ENCODE results near the gene AGBL4. TPM values are rescaled to one million over a fixed set of nuclear protein-coding genes. Genes with fewer than 3 reads are reported as not detected.
"Not testable (repeated sequence)": the region's sequence is repeated elsewhere in the genome, so short reads cannot be mapped to it uniquely, and the experiment has no call there.

The AGBL4 gene
- polyA plus RNA-seq, 1 experiment: not detected

DNA sequence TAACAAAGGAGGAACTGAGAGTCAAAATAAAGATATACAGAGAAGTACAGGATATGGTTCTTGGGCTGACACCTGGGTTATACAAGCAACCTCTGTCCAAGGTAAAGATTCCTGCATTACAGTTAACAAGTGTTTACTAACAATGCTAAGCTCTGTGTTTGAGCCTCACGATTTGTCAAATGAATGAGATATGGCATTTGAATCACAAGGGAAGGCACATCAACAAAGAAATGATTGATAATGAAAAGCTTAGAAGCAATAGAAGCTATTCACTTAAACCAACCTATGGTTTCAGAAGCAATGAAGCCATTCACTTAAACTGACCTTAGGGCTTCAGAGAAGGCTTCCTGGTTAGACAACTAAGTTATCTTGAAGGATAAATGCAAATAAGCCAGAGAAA is 199.5 kb downstream of the AGBL4 start:
- ChIA-PET CTCF (no interaction called here), POLR2A (no interaction called here)
- no peaks in the 10 kb centered on the region for H3K27me3 ChIP-seq (ENCODE audit: control insufficient read depth, insufficient read depth, low read length)
- H3K4me3 ChIP-seq (ENCODE audit: low read depth, low read length): no peak overlapping the region
- H3K9me3 ChIP-seq (ENCODE audit: control insufficient read depth, insufficient read depth, low read length): peaks cover 12% of the 10 kb centered on the region
- DNase-seq (ENCODE audit: low read depth, low spot score): no peak
- no peak overlapping the region for H3K27ac ChIP-seq (ENCODE audit: low read depth, low read length)
- TF ChIP-seq CTCF (IDR thresholded peaks at IDR 0.05; ENCODE audit: low read depth, low read length): no peak

- H3K27me3 ChIP-seq (ENCODE audit: control insufficient read depth, insufficient read depth, low read length): no peaks in the 10 kb centered on the region
- ChIA-PET POLR2A (no interaction called here), CTCF (no interaction called here)
- H3K4me3 ChIP-seq (ENCODE audit: low read depth, low read length): no peak overlapping the region
- no peak for TF ChIP-seq CTCF (IDR thresholded peaks at IDR 0.05; ENCODE audit: low read depth, low read length)
- peaks cover 6% of the 10 kb centered on the region; the same call in 1 of the 2 replicates for H3K9me3 ChIP-seq (ENCODE audit: control insufficient read depth, insufficient read depth, low read length)
- no peak overlapping the region for H3K27ac ChIP-seq (ENCODE audit: low read depth, low read length)
- DNase-seq (ENCODE audit: low read depth, low spot score): no peak
Measured at GRCh38 chr1:49817681-49818080, 206.1 kb downstream of the AGBL4 start.

DNA sequence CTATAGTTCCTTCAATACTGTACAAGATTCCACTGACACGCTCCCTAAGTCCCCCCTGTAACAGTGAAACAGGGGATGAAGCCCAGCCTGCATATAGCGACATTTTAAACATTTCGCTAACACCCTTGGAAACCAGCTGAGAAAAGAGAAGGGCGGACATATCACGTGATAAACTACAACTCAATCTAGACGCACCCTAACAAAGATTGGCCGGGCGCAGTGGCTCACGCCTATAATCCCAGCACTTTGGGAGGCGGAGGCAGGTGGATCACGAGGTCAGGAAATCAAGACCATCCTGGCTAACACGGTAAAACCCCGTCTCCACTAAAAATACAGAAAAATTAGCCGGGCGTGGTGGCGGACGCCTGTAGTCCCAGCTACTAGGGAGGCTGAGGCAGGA is 236.7 kb downstream of the AGBL4 start:
- H3K9me3 ChIP-seq (ENCODE audit: control insufficient read depth, insufficient read depth, low read length); DNase-seq (ENCODE audit: low read depth, low spot score); H3K4me3 ChIP-seq (ENCODE audit: low read depth, low read length); CTCF ChIA-PET; H3K27ac ChIP-seq (ENCODE audit: low read depth, low read length); H3K27me3 ChIP-seq (ENCODE audit: control insufficient read depth, insufficient read depth, low read length); POLR2A ChIA-PET: not testable (repeated sequence)

GRCh38 chr1:49765034-49765433 is 258.7 kb downstream of the AGBL4 start:
- ChIA-PET CTCF (no interaction called here), POLR2A (no interaction called here)
- TF ChIP-seq CTCF (IDR thresholded peaks at IDR 0.05; ENCODE audit: low read depth, low read length): no peak
- H3K27me3 ChIP-seq (ENCODE audit: control insufficient read depth, insufficient read depth, low read length): no peaks in the 10 kb centered on the region
- no peak overlapping the region for H3K27ac ChIP-seq (ENCODE audit: low read depth, low read length)
- no peak overlapping the region for H3K4me3 ChIP-seq (ENCODE audit: low read depth, low read length)
- no peak for DNase-seq (ENCODE audit: low read depth, low spot score)
- peaks cover 18% of the 10 kb centered on the region for H3K9me3 ChIP-seq (ENCODE audit: control insufficient read depth, insufficient read depth, low read length)

DNA sequence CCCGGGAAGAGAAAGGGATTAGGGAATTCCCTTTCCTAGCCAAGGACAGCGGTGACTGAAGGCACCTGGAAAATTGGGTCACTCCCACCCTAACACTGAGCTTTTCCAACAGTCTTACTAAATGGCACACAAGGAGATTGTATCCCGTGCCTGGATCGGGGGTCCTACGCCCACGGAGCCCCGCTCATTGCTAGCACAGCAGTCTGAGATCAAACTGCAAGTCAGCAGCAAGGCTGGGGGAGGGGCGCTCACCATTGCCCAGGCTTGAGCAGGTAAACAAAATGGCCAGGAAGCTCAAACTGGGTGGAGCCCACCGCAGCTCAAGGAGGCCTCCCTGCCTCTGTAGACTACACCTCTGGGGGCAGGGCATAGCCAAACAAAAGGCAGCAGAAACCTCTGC is 285.6 kb downstream of the AGBL4 start:
- H3K27me3 ChIP-seq (ENCODE audit: control insufficient read depth, insufficient read depth, low read length); CTCF ChIA-PET; POLR2A ChIA-PET; DNase-seq (ENCODE audit: low read depth, low spot score); H3K9me3 ChIP-seq (ENCODE audit: control insufficient read depth, insufficient read depth, low read length); H3K27ac ChIP-seq (ENCODE audit: low read depth, low read length); H3K4me3 ChIP-seq (ENCODE audit: low read depth, low read length): not testable (repeated sequence)

DNA sequence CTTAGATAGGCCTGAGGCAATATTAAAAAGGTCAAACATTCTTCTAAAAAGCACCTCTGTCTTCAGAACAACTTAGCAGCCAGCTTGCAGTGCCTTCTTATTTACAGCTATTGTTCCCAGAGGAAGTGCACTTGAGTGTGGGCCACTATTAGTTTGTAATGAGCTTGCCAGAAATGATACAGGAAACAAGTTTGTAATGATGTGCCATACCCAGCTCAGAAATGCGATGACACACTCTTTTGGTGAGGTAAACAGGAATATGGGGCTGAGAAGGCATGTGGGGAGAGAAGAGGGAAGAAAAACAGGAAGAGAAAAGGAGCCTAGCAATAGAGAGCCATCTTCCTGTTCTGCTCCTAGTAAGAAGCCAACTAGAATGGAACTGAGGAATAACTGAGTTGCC is 295.4 kb downstream of the AGBL4 start:
- POLR2A ChIA-PET: no interaction called here

More for the DNA sequence above, 295.4 kb downstream of the AGBL4 start:
- no peak overlapping the region for H3K4me3 ChIP-seq (ENCODE audit: low read depth, low read length)
- DNase-seq (ENCODE audit: low read depth, low spot score): no peak
- H3K27me3 ChIP-seq (ENCODE audit: control insufficient read depth, insufficient read depth, low read length): no peaks in the 10 kb centered on the region
- TF ChIP-seq CTCF (IDR thresholded peaks at IDR 0.05; ENCODE audit: low read depth, low read length): no peak
- no peak overlapping the region for H3K27ac ChIP-seq (ENCODE audit: low read depth, low read length)
- H3K9me3 ChIP-seq (ENCODE audit: control insufficient read depth, insufficient read depth, low read length): peaks cover 11% of the 10 kb centered on the region
- CTCF ChIA-PET: no interaction called here

Measured in AG04450 (cell line).